KG1 (cell line): ENCODE data around the gene NLRP8.
"Not testable (repeated sequence)": the region's sequence is repeated elsewhere in the genome, so short reads cannot be mapped to it uniquely, and the experiment has no call there.

Experiments used
- DNase-seq: peaks from one replicate; lab custom pipeline; 2025; lab: John Stamatoyannopoulos, UW

NLRP8 gene

DNA sequence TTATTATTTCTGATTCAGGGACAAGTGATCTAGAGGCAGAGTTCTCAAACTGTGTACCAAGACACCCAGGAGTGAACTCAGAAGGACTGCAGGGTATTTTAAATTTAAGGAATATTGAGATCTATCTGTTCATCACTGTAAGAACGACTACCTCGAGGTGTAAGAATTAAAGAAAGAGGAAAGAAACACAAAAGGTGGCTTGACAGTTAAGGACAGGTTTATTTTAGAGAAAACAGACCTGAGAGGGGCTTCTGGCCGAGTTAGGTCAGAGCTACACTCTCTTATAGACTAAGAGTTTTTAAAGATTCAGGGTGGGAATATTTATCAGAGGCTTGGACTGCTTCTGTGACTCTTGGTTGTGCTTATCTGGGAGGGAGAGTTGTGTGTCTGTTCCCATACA lies 26.4 kb downstream of the NLRP8 start:
- no peak for DNase-seq

DNA sequence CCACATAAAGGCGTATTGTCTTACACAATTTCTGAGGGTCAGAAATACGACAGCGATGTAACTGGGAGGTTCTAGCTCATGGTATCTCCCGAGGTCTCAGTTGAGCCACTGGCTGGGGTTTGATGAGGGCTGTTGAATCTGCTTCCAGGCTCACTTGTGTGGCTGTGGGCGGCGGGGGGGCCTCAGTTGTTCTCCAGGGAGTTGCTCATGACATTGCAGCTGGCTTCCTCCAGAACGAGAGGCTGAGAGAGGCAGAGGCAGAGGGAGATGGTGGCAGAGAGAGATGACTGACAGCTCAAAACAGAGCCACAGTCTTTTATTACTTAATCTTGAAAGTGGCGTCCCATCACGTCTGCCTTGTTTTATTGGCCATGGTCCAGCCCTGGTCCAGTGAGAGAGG lies 32.8 kb downstream of the NLRP8 start:
- DNase-seq: no peak

DNA sequence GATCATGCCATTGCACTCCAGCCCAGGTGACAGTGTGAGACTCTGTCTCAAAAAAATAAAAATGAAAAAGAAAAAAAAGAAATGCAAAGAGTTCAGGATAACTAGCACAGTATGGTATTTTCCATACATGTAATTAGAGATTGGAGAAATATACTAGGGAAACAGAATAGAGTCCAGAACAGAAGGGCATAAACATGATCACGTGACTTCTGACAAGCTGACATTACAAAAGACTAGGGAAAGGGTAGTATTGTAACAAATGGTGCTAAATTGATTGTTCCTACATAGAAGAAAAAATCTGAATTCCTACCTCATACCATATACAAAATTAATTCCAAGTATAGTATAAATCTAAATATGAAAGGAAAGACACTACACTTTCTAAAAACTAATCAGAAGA lies 37.6 kb downstream of the NLRP8 start:
- no peak for DNase-seq

DNA sequence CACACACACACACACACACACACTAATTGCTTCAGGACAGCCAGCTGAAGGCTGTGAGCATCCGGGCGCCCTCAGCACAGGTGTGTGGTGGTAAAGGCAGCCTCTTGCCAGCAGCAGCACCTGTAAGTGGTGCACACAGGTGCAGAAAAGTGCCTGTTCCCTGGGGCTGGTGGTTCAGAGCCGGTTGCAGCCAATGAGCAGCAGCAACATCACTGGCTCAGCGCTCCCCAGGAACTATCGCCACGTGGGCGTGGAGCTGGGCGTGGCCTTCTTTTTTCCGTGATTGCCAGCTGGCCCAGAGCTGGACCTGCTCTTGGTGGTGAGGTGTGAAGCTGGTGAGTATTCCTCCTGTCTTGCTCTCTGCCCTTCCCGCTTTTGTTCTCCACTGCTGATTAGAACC lies 38.9 kb downstream of the NLRP8 start, which contains the start of gene NLRP5:
NLRP5 (plus strand) TSS at position 289 of the 400 bp plus-strand sequence.
- no peak for DNase-seq

DNA sequence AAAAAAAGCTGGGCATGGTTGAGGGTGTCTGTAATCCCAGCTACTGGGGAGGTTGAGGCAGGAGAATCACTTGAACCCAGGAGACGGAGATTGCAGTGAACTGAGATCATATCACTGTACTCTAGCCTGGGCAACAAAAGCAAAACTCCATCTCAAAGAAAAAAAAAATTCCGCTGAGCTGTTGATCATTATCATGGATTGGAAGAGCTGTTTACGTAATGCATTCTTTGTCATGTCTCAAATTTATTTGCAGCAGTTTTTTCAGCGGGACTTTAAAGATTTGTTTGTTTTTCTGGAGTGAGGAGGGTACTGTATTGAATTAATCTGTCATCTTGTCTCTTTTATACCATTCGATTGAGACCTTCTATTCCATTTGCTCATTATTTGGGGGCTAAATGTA lies 43.2 kb downstream of the NLRP8 start:
- no peak for DNase-seq

DNA sequence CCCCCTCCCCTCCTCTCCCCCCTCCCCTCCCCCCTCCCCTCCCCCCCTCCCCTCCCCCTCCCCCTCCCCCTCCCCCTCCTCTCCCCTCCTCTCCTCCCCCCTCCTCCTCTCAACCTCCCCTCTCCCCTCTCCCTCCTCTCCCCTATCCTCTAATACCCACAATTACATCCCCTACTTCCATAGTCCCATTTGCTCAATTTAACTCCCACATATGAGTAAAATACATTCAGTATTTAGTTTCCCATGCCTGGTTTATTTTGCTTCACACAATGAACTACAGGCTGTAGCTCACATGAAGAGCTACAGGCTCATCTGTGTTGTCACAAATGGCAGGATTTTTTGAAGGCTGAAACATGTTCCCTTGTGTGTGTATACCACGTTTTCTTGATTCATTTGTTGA lies 45.9 kb downstream of the NLRP8 start:
- no peak for DNase-seq

DNA sequence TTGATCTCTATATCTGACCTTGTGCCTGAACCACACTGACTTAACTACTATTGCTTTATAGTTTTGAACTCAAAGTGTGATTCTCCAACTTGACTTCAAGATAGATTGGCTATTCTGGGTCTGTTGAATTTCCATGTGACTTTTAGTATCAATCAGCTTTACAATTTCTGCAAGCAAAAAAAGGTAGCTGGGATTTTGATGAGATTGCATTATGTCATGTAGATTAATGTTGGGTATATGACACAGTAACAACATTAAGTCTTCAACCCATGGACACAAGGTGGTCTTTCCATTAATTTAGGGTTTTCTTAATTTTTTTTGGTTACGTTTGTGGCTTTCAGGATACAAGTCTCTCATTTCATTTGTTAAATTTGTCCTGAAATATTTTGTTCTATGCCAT lies 67.1 kb downstream of the NLRP8 start:
- DNase-seq: no peak

DNA sequence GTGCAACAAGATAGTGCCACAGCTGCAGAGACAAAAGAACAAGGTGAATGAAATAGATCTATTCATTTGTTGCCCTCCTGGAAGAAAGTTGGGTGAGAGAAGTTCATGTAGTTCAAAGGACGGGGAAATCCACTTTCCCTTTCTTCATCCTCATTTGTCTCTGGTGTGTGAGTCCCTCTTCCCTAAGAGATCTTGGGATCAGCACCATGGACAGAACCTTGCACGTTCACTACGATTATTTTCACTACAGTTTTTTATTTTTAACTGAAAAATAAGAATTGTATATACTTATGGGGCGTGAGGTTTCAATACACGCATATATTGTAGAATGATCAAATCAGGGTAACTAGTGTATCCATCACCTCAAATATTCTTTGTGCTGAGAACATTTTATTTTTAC lies 68.1 kb downstream of the NLRP8 start:
- peak; percentile 2 for DNase-seq

DNA sequence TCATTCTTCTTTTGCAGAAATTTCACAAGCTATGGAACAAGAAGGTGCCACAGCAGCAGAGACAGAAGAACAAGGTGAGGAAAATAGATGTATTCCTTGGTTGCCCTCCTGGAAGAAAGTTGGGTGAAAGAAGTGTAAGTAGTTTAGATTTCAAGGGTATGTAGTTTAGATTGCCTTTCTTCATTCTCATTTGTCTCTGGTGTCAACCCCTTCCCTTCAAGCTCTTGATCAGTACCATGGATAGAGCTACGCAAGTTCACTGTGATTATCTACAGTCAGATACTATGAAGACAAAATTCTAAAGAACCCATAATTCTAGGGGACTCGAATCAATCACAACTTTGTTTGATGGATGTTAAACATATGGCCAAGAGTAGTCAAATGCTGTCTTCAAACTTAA lies 71.7 kb downstream of the NLRP8 start:
- not testable (repeated sequence) for DNase-seq

DNA sequence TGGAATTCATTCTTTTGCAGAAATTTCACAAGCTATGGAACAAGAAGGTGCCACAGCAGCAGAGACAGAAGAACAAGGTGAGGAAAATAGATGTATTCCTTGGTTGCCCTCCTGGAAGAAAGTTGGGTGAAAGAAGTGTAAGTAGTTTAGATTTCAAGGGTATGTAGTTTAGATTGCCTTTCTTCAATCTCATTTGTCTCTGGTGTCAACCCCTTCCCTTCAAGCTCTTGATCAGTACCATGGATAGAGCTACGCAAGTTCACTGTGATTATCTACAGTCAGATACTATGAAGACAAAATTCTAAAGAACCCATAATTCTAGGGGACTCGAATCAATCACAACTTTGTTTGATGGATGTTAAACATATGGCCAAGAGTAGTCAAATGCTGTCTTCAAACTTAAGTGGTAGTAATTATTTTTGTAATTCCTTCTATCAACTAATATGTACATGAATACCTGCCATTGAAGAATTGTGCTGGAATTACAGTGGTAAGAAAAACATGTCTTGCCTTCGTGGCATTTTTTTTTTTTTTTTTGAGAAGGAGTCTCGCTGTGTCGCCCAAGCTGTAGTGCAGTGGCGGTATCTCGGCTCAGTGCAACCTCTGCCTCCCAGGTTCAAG lies 72.8 kb downstream of the NLRP8 start:
- not testable (repeated sequence) for DNase-seq

DNA sequence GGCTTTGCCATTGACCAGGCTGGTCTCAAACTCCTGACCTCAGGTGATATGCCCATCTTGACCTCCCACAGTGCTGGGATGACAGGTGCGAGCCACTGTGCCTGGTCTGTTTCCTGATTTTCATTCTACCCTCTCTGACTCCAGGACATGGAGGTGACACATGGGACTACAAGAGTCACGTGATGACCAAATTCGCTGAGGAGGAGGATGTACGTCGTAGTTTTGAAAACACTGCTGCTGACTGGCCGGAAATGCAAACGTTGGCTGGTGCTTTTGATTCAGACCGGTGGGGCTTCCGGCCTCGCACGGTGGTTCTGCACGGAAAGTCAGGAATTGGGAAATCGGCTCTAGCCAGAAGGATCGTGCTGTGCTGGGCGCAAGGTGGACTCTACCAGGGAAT lies 79.1 kb downstream of the NLRP8 start:
- no peak for DNase-seq
